Endodermal cell (in vitro differentiated cells): ENCODE data around the gene CCSER1. TPM values are rescaled to one million over a fixed set of nuclear protein-coding genes. Genes with fewer than 3 reads are reported as not detected.

Source experiments
- DNase-seq: peaks from one replicate; pipeline ENCODE4 v3.0.0-alpha.2; 2017
- H3K27ac ChIP-seq: 2 replicates; pipeline ENCODE4 v1.5.1; 2013; ENCODE audit warnings: mild to moderate bottlenecking, low read depth, low read length, moderate library complexity
- H3K27me3 ChIP-seq: 2 replicates; pipeline ENCODE4 v1.6.1; 2013; ENCODE audit warnings: mild to moderate bottlenecking, low read length, moderate library complexity; ENCODE audit not compliant: insufficient read depth, control insufficient read depth, poor library complexity, severe bottlenecking
- H3K36me3 ChIP-seq: 2 replicates; pipeline ENCODE4 v1.7.0; 2013; ENCODE audit warnings: mild to moderate bottlenecking, low read length, moderate library complexity; ENCODE audit not compliant: control insufficient read depth, insufficient read depth
- H3K4me1 ChIP-seq: one replicate; pipeline ENCODE4 v1.7.0; 2013; ENCODE audit warnings: low read length; ENCODE audit not compliant: control insufficient read depth, insufficient read depth
- H3K4me3 ChIP-seq: 2 replicates; pipeline ENCODE4 v1.5.1; 2013; ENCODE audit warnings: mild to moderate bottlenecking, low read length, moderate library complexity
- H3K9ac ChIP-seq: 2 replicates; pipeline ENCODE4 v1.6.1; 2013; ENCODE audit warnings: mild to moderate bottlenecking, low read length, moderate library complexity; ENCODE audit not compliant: poor library complexity, severe bottlenecking; ENCODE audit errors: extremely low read depth
- H3K9me3 ChIP-seq: 2 replicates; pipeline ENCODE4 v1.6.1; 2013; ENCODE audit warnings: mild to moderate bottlenecking, low read length, moderate library complexity; ENCODE audit not compliant: control insufficient read depth
- H3K27ac Mint-ChIP-seq: 2 replicates; pipeline ENCODE4 v1.8.0; 2020; ENCODE audit warnings: mixed read lengths
- H3K27me3 Mint-ChIP-seq: 2 replicates; pipeline ENCODE4 v1.8.0; 2021; ENCODE audit warnings: mild to moderate bottlenecking, mixed read lengths; ENCODE audit not compliant: insufficient read depth
- H3K36me3 Mint-ChIP-seq: 2 replicates; pipeline ENCODE4 v1.8.0; 2020; ENCODE audit warnings: low read depth, mixed read lengths
- H3K4me1 Mint-ChIP-seq: 2 replicates; pipeline ENCODE4 v1.8.0; 2020; ENCODE audit warnings: mixed read lengths
- H3K4me3 Mint-ChIP-seq: 2 replicates; pipeline ENCODE4 v1.8.0; 2020; ENCODE audit warnings: mild to moderate bottlenecking, moderate library complexity, mixed read lengths
- H3K9me3 Mint-ChIP-seq: 2 replicates; pipeline ENCODE4 v1.8.0; 2020; ENCODE audit warnings: mild to moderate bottlenecking, mixed read lengths
- CTCF ChIP-seq: fragments of 200-600 bp; sonication (generic); conservative IDR thresholded peaks from 2 replicates; pipeline ENCODE4 v1.5.0; 2021; ENCODE audit warnings: antibody characterized with exemption, mild to moderate bottlenecking
- WGBS, 2 experiments: methylation state at CpG; one replicate each; pipeline versions ENCODE4 v1.1.5 to v1.1.7; 2013; ENCODE audit warnings: missing lambda C conversion rate in 2 of 2, mixed read lengths in 1 of 2; ENCODE audit not compliant: insufficient coverage in 1 of 2, insufficient read length in 1 of 2; 5-methylcytosine and 5-hydroxymethylcytosine counted together
- total RNA-seq, 2 donors: library from RNA; stranded (reverse); fragmentation: NEBNext Ultra II Directional in 1 of 2; extraction: Animal tissue kit (Norgen Biotek cat#: 25700) in 1 of 2; gene quantifications; 2 replicates in 1 of 2; 3 replicates in 1 of 2; pipeline ENCODE4 v1.2.1, GENCODE V29; 2021

CCSER1 gene
- total RNA-seq, 2 donors from 2014 or later = 1.1 to 2.2 TPM

GRCh38 chr4:90960433-90960832, 833.2 kb downstream of the CCSER1 start:
- H3K27me3 Mint-ChIP-seq = no peaks in the 10 kb centered on the region
- DNase-seq = no peak

GRCh38 chr4:90960840-90961239, 833.6 kb downstream of the CCSER1 start:
- Histone ChIP-seq H3K27ac (no peak overlapping the region), H3K4me3 (no peak overlapping the region), H3K9ac (no peak overlapping the region), H3K27me3 (no peaks in the 10 kb centered on the region), H3K36me3 (no peaks in the 10 kb centered on the region), H3K4me1 (no peaks in the 10 kb centered on the region), H3K9me3 (peaks cover 12% of the 10 kb centered on the region)
- no peak overlapping the region for H3K4me3 Mint-ChIP-seq
- no peak overlapping the region for H3K27ac Mint-ChIP-seq
- no peaks in the 10 kb centered on the region for H3K9me3 Mint-ChIP-seq
- no peaks in the 10 kb centered on the region for H3K36me3 Mint-ChIP-seq
- H3K27me3 Mint-ChIP-seq = no peaks in the 10 kb centered on the region
- peak; percentile 60 for TF ChIP-seq CTCF
- peaks cover 5% of the 10 kb centered on the region for H3K4me1 Mint-ChIP-seq
- WGBS, 2 experiments = 93 to 100% methylated on average over 1 of the region's 1 CpG
- DNase-seq = no peak

More at GRCh38 chr4:90960433-90960832, 833.2 kb downstream of the CCSER1 start:
- no peak for TF ChIP-seq CTCF
- no peaks in the 10 kb centered on the region for H3K27me3 ChIP-seq
- Mint-ChIP-seq H3K27ac (no peak overlapping the region), H3K9me3 (no peaks in the 10 kb centered on the region), H3K4me3 (no peak overlapping the region), H3K4me1 (peaks cover 5% of the 10 kb centered on the region), H3K36me3 (no peaks in the 10 kb centered on the region)
- H3K9me3 ChIP-seq = peaks cover 12% of the 10 kb centered on the region
- no peak overlapping the region for H3K9ac ChIP-seq
- no peak overlapping the region for H3K4me3 ChIP-seq
- no peaks in the 10 kb centered on the region for H3K4me1 ChIP-seq
- H3K36me3 ChIP-seq = no peaks in the 10 kb centered on the region
- no peak overlapping the region for H3K27ac ChIP-seq
- WGBS, 2 experiments = 78 to 95% methylated on average over 1 to 3 of the region's 3 CpGs

- H3K36me3 Mint-ChIP-seq = no peaks in the 10 kb centered on the region
- no peaks in the 10 kb centered on the region for H3K9me3 ChIP-seq
- no peaks in the 10 kb centered on the region for H3K36me3 ChIP-seq
- H3K9ac ChIP-seq = no peak overlapping the region
- H3K4me3 ChIP-seq = no peak overlapping the region
- H3K4me1 ChIP-seq = no peaks in the 10 kb centered on the region
- H3K27ac ChIP-seq = no peak overlapping the region
- no peaks in the 10 kb centered on the region for H3K27me3 ChIP-seq
- H3K27me3 Mint-ChIP-seq = no peaks in the 10 kb centered on the region
- no peak overlapping the region for H3K27ac Mint-ChIP-seq
- 85% methylated on average over 2 of the region's 2 CpGs; no CpG with 5 or more reads in 1 of the 2 experiments for WGBS, 2 experiments
- no peak for DNase-seq
- H3K9me3 Mint-ChIP-seq = no peaks in the 10 kb centered on the region
- TF ChIP-seq CTCF = no peak
- no peaks in the 10 kb centered on the region for H3K4me1 Mint-ChIP-seq
- no peak overlapping the region for H3K4me3 Mint-ChIP-seq
These were observed 842.8 kb downstream of the CCSER1 start for GRCh38 chr4:90970021-90970420.
